ENCODE results near the gene PCIF1.
A peak's percentile ranks its signal among the peaks of the same experiment; 100 is the strongest.
"Not testable (repeated sequence)": the region's sequence is repeated elsewhere in the genome, so short reads cannot be mapped to it uniquely, and the experiment has no call there.

The PCIF1 gene

DNA sequence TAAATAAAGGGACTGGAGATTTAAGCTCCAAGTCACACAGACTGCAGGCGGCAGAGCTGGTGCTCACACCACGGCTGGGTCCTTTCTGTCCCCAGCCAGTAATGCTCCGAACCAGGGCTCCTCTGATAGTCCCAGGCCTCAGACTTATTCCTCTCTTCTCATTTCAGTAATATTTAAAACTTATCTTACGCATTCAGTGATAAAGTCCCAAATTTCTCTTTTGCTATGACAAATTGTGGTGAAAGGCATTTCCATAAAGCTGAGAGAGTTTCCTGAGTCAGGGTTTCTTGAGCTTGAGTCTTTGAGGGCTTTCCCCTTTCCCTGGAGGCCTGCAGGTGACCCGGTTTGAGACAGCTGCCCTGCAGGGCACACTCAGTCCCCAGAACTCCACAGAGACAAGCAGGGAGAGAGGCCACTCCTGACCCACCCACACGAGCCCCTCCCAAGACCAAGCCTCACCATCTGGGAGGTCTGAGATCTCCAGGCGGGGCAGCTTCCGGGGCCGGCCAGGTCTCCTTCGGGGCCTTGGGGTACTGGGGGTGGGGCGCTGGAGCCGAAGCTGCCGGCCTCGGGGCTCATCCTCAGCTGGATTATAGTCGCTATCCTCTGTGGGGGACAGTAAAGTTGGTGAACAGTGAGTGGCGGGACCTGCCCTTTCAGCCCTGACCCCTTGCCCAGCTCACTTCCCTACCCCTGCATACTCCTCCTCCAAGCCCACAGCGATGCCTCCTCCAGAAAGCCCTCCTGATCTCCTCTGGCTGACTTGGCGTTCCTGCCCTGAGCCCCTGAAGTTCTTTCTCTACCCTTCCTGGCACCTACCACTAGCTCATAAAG, 30.9 kb downstream of the PCIF1 start:
- DNase-seq (ENCODE audit: low read depth in 2 of 2, low spot score in 1 of 2): no peak

- no peak for DNase-seq (ENCODE audit: low read depth in 2 of 2, low spot score in 1 of 2)
Observed at GRCh38 chr20:45967551-45968080, 33.1 kb downstream of the PCIF1 start.

GRCh38 chr20:45968081-45968671, 33.7 kb downstream of the PCIF1 start:
- DNase-seq (ENCODE audit: low read depth in 2 of 2, low spot score in 1 of 2): no peak

GRCh38 chr20:45968801-45969711, 34.6 kb downstream of the PCIF1 start:
- DNase-seq (ENCODE audit: low read depth in 2 of 2, low spot score in 1 of 2): no peak

GRCh38 chr20:45969712-45970634, 35.5 kb downstream of the PCIF1 start:
- DNase-seq (ENCODE audit: low read depth in 2 of 2, low spot score in 1 of 2): no peak

DNA sequence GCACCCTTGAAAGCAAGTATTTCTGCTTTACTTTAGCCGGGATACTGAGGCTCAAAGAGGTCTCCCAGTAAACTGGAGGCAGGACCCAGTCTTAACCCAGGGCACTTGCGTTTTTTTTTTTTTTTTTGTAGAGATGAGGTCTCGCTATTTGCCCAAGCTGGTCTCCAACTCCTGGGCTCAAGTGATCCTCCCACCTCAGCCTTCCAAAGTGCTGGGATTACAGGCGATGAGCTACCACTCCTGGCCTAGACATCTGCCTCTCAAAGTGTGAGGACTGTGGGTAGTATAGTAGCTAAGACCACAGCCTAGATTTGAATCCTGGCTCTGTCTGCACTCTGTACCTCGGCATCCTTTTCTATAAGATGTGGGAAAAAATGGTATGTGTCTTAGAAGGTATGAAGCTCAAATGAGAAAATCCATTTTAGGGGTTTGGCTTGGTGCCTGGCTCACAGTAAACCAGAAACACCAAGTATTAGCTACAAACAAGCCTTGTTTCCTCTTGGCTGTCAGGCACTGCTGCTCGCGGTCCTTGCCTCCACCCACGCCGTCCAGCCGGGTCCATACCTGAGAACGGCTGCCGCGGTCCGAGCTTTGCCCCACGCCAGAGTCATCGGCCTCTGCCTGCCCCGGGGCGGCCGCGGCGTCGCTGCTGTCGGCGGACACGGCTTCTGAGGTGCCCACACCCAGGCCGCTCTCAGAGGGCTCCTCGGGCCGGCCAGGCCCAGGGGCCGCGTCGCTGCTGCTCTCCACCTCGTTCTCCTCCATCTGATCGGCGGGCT, 36.4 kb downstream of the PCIF1 start:
- DNase-seq (ENCODE audit: low read depth in 2 of 2, low spot score in 1 of 2): no peak

DNA sequence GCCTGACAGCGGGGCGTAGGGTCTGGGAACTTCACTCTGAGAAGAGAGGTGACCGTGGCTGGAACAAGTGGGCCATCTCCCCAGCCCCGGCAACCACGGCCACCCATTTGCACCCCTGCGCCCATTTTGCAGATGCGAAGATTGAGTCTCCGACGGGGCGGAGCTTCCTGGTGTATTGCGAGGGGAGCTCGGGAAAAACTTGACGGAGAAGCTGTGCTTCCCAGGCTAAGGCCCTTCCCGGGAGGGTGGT, 36.9 kb downstream of the PCIF1 start:
- no peak for DNase-seq (ENCODE audit: low read depth in 2 of 2, low spot score in 1 of 2)

GRCh38 chr20:45971675-45972499, 37.4 kb downstream of the PCIF1 start, which contains the start of gene ZNF335:
TSS of gene ZNF335 (minus strand) at chr20:45972203. CDS start at chr20:45971410, 793 bp downstream.
- DNase-seq (ENCODE audit: low read depth in 2 of 2, low spot score in 1 of 2): peak; percentile 86 to 87

GRCh38 chr20:45972500-45973183, 38.2 kb downstream of the PCIF1 start:
- no peak for DNase-seq (ENCODE audit: low read depth in 2 of 2, low spot score in 1 of 2)

DNA sequence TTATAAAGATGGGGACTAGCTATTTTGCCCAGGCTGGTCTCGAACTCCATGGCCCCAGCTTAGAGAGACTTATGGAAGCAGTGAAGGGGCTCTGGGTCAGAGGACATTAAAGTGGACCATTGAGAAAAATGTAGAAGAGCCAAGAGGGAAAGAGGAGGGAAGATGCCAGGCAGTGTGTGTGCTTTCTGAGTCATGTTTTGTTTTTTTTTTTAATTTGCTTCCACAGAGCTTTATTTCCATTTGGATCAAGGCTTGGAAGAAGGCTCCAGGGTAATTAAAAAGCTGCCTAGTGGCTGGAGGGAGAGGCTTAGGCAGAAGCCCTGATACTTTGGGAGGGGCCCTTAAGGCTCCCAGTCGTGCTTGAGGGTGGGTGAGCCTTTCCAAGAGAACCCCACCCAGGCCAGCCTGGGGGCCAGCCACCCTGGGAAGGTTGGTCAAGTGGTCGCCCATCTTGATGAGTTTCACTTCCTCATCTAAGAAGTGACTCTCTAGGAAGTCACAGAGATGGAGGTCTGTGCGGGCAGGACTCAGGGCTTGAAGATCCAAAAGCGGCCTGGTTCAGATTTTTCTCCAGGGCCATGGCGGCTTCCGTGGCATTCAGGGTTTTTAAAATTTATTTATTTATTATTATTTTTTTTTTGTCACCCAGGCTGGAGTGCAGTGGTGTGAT, 40.5 kb downstream of the PCIF1 start:
- no peak for DNase-seq (ENCODE audit: low read depth in 2 of 2, low spot score in 1 of 2)

- DNase-seq (ENCODE audit: low read depth in 2 of 2, low spot score in 1 of 2): no peak
Observed at GRCh38 chr20:45975686-45976085, 41.2 kb downstream of the PCIF1 start.

GRCh38 chr20:45976086-45976485, 41.6 kb downstream of the PCIF1 start:
- no peak for DNase-seq (ENCODE audit: low read depth in 2 of 2, low spot score in 1 of 2)

- DNase-seq (ENCODE audit: low read depth in 2 of 2, low spot score in 1 of 2): no peak
Observed at GRCh38 chr20:45981261-45981660, 46.8 kb downstream of the PCIF1 start.

DNA sequence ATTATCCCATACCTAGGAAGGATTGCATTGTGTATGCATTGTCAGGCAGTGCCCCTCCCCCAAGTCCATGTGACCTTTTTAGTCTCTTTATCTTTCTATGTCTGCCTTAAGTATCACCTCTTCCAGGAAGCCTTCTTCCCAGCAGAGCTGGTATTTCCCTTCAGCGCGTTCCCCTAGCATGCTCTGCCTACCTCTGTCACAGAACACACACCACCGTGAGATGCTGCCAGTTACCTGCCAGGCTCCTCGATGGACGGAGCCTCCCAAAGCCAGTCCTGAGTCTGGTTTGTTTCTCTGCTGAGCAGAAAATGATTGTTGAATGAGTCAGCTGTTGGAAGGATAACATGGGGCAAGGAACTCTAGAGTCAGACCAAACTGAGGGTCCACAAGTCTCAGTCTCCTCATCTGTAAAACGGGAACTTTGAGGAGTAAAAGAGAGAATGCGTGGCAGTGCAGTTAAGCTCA, 48.8 kb downstream of the PCIF1 start:
- DNase-seq (ENCODE audit: low read depth in 2 of 2, low spot score in 1 of 2): no peak

- no peak for DNase-seq (ENCODE audit: low read depth in 2 of 2, low spot score in 1 of 2)
Observed at GRCh38 chr20:45985573-45985972, 51.1 kb downstream of the PCIF1 start.

GRCh38 chr20:45987108-45987780, 52.8 kb downstream of the PCIF1 start:
- DNase-seq (ENCODE audit: low read depth in 2 of 2, low spot score in 1 of 2): peak; percentile 55 to 62

GRCh38 chr20:45988830-45989229, 54.3 kb downstream of the PCIF1 start:
- not testable (repeated sequence) for DNase-seq (ENCODE audit: low read depth in 2 of 2, low spot score in 1 of 2)

Data from stimulated activated CD8-positive, alpha-beta memory T cell treated with anti-CD3 and anti-CD28 coated beads, Interleukin-4, amount 100 ng/mL, for 1 hour (primary cell).